ENCODE data around the gene HSPA8.

DNA sequence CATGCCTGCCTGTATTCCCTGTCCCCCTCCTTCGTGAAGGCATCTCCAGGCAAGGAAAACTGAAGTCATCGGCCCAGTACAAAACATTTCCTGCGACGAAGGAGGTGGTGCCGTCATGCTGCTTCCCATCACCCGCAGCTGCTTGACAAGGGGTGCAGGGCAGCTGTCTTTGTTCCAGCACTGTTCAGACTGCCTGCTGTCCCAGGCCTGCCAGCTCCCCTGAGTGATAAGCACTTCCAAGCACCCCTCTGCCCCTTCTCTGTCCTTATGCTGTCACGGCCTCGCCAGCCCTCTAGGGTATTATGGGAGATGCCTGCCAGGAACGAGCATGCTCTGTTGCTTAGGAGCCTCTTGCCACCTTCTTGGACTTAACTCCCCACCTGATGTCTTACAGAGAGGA lies 43.2 kb downstream of the HSPA8 start:
- TF ChIP-seq, protein P1, sequence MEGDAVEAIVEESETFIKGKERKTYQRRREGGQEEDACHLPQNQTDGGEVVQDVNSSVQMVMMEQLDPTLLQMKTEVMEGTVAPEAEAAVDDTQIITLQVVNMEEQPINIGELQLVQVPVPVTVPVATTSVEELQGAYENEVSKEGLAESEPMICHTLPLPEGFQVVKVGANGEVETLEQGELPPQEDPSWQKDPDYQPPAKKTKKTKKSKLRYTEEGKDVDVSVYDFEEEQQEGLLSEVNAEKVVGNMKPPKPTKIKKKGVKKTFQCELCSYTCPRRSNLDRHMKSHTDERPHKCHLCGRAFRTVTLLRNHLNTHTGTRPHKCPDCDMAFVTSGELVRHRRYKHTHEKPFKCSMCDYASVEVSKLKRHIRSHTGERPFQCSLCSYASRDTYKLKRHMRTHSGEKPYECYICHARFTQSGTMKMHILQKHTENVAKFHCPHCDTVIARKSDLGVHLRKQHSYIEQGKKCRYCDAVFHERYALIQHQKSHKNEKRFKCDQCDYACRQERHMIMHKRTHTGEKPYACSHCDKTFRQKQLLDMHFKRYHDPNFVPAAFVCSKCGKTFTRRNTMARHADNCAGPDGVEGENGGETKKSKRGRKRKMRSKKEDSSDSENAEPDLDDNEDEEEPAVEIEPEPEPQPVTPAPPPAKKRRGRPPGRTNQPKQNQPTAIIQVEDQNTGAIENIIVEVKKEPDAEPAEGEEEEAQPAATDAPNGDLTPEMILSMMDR (IDR thresholded peaks at IDR 0.05) = no peak
- TF ChIP-seq POLR2AphosphoS5 (IDR thresholded peaks at IDR 0.05; ENCODE audit: low read depth, low read length) (no peak), TCF7L2 (IDR thresholded peaks at IDR 0.05; ENCODE audit: low read depth, low read length) (no peak), SIN3A (IDR thresholded peaks at IDR 0.05; ENCODE audit: borderline replicate concordance, insufficient read depth, low read depth, low read length) (no peak)
- TF ChIP-seq, protein P2, sequence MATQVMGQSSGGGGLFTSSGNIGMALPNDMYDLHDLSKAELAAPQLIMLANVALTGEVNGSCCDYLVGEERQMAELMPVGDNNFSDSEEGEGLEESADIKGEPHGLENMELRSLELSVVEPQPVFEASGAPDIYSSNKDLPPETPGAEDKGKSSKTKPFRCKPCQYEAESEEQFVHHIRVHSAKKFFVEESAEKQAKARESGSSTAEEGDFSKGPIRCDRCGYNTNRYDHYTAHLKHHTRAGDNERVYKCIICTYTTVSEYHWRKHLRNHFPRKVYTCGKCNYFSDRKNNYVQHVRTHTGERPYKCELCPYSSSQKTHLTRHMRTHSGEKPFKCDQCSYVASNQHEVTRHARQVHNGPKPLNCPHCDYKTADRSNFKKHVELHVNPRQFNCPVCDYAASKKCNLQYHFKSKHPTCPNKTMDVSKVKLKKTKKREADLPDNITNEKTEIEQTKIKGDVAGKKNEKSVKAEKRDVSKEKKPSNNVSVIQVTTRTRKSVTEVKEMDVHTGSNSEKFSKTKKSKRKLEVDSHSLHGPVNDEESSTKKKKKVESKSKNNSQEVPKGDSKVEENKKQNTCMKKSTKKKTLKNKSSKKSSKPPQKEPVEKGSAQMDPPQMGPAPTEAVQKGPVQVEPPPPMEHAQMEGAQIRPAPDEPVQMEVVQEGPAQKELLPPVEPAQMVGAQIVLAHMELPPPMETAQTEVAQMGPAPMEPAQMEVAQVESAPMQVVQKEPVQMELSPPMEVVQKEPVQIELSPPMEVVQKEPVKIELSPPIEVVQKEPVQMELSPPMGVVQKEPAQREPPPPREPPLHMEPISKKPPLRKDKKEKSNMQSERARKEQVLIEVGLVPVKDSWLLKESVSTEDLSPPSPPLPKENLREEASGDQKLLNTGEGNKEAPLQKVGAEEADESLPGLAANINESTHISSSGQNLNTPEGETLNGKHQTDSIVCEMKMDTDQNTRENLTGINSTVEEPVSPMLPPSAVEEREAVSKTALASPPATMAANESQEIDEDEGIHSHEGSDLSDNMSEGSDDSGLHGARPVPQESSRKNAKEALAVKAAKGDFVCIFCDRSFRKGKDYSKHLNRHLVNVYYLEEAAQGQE (IDR thresholded peaks at IDR 0.05; ENCODE audit: insufficient read depth in 1 of 2, low read depth in 2 of 2, low read length in 1 of 2) = no peak

Data from Panc1 (cell line).